ACHN (cell line): ENCODE measurements around the gene POT1.

Experiments used
- DNase-seq: peaks from one replicate; pipeline ENCODE4 v3.0.0-alpha.2; 2015
- in situ Hi-C: cut with HindIII; loops from 2 replicates; pipeline ENCODE4 v1.10.0; 2017; ENCODE audit warnings: low sequenced_read_pairs, low pct_ligation_motif_present, low pct_unique_long_range_greater_than_20kb

Gene POT1

GRCh38 chr7:124836173-124836572 is 93.5 kb downstream of the POT1 start:
- in situ Hi-C loops: no loop called here
- no peak for DNase-seq

- in situ Hi-C loops: no loop called here
- no peak for DNase-seq
These were observed 110.8 kb downstream of the POT1 start for GRCh38 chr7:124818807-124819206.

- in situ Hi-C loops: no loop called here
- no peak for DNase-seq
These were observed 115.4 kb downstream of the POT1 start for GRCh38 chr7:124813994-124814798.

- in situ Hi-C loops: no loop called here
- no peak for DNase-seq
These were observed 116.9 kb downstream of the POT1 start for GRCh38 chr7:124812764-124813163.

- in situ Hi-C loops: no loop called here
- DNase-seq: no peak
These were observed 118.3 kb downstream of the POT1 start for GRCh38 chr7:124811341-124811740.

GRCh38 chr7:124810605-124811004 is 119.0 kb downstream of the POT1 start:
- no peak for DNase-seq
- in situ Hi-C loops: no loop called here

GRCh38 chr7:124808206-124808605 is 121.4 kb downstream of the POT1 start:
- in situ Hi-C loops: no loop called here
- DNase-seq: no peak

- no peak for DNase-seq
- in situ Hi-C loops: no loop called here
These were observed 128.2 kb downstream of the POT1 start for GRCh38 chr7:124801330-124801895.

GRCh38 chr7:124800386-124800785 is 129.2 kb downstream of the POT1 start:
- DNase-seq: no peak
- in situ Hi-C loops: no loop called here

GRCh38 chr7:124799448-124799847 is 130.2 kb downstream of the POT1 start:
- in situ Hi-C loops: no loop called here
- no peak for DNase-seq

GRCh38 chr7:124796771-124797170 is 132.9 kb downstream of the POT1 start:
- no peak for DNase-seq
- in situ Hi-C loops: no loop called here

GRCh38 chr7:124792696-124793095 is 136.9 kb downstream of the POT1 start:
- DNase-seq: no peak

GRCh38 chr7:124792002-124792401 is 137.6 kb downstream of the POT1 start:
- no peak for DNase-seq
- in situ Hi-C loops: no loop called here

More at GRCh38 chr7:124792696-124793095, 136.9 kb downstream of the POT1 start:
- in situ Hi-C loops: no loop called here

GRCh38 chr7:124791426-124791825 is 138.2 kb downstream of the POT1 start:
- no peak for DNase-seq
- in situ Hi-C loops: no loop called here

- in situ Hi-C loops: no loop called here
- no peak for DNase-seq
These were observed 139.0 kb downstream of the POT1 start for GRCh38 chr7:124790645-124791044.

- DNase-seq: no peak
- in situ Hi-C loops: no loop called here
These were observed 143.6 kb downstream of the POT1 start for GRCh38 chr7:124785994-124786393.

GRCh38 chr7:124784879-124785818 is 144.5 kb downstream of the POT1 start:
- in situ Hi-C loops: no loop called here
- peak; percentile 68 for DNase-seq

- no peak for DNase-seq
- in situ Hi-C loops: no loop called here
These were observed 146.4 kb downstream of the POT1 start for GRCh38 chr7:124783271-124783670.
